ENCODE measurements around the gene SCARF1.

DNA sequence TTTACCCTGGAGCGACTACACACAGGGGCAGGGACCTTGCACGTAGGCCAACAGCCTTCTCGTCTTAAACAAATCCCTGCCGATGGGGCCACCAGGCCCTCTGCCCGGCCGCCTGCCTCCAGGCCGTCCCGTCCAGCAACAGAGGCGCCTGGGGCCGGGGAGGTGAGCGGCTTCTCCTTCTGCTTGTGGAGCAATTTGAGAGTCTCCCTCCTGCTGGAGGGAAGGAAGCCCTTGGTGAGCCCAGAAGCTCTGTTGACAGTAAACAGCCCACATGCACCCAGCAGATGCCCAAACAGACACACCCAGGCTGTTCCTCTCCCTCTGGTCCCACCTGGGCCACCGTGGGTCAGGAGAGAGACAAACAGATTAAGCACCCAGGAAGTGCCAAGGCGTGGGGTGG, 25.0 kb downstream of the SCARF1 start:
- no peak for TF ChIP-seq POLR2A (IDR thresholded peaks at IDR 0.05)
- TF ChIP-seq, protein P1, sequence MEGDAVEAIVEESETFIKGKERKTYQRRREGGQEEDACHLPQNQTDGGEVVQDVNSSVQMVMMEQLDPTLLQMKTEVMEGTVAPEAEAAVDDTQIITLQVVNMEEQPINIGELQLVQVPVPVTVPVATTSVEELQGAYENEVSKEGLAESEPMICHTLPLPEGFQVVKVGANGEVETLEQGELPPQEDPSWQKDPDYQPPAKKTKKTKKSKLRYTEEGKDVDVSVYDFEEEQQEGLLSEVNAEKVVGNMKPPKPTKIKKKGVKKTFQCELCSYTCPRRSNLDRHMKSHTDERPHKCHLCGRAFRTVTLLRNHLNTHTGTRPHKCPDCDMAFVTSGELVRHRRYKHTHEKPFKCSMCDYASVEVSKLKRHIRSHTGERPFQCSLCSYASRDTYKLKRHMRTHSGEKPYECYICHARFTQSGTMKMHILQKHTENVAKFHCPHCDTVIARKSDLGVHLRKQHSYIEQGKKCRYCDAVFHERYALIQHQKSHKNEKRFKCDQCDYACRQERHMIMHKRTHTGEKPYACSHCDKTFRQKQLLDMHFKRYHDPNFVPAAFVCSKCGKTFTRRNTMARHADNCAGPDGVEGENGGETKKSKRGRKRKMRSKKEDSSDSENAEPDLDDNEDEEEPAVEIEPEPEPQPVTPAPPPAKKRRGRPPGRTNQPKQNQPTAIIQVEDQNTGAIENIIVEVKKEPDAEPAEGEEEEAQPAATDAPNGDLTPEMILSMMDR (IDR thresholded peaks at IDR 0.05), result no peak
- TF ChIP-seq EP300 (IDR thresholded peaks at IDR 0.05), result no peak

Measured in ovary (tissue), 3 donors.